ENCODE results near the gene SYNPO.

DNA sequence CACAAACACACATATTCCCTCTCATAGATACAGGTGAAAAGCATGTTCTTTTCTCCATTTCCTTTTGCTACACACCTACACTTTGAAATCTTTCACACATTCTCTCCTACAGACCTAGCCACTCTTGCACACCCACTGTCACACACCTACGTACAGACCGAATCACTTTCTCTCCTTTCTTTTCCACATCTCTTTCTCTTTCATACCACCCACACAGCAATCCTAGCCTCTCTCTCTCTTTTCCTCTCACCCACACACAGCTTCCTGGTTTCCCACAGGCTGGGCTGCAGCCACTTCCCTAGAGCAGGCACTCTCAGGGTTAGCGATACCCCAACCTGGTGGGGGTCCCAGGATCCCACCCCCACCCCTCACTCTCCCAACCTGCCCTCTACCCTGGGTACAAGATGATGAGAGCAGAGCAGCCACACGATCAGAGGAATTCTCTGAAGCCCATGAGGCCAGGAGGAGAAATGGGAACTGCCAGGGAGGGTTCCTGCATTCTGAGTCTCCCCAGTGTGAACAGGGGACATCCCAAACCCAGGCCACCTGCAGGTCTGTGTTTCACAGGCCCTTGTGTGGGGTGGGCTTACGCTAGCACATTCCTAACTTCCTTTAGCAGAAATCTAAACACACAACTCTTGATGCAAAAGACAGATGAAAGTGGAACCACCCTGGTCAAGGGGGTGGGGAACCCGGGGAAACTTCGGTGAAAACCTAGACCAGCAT is 17.1 kb upstream of the SYNPO start:
- TF ChIP-seq, protein P1, sequence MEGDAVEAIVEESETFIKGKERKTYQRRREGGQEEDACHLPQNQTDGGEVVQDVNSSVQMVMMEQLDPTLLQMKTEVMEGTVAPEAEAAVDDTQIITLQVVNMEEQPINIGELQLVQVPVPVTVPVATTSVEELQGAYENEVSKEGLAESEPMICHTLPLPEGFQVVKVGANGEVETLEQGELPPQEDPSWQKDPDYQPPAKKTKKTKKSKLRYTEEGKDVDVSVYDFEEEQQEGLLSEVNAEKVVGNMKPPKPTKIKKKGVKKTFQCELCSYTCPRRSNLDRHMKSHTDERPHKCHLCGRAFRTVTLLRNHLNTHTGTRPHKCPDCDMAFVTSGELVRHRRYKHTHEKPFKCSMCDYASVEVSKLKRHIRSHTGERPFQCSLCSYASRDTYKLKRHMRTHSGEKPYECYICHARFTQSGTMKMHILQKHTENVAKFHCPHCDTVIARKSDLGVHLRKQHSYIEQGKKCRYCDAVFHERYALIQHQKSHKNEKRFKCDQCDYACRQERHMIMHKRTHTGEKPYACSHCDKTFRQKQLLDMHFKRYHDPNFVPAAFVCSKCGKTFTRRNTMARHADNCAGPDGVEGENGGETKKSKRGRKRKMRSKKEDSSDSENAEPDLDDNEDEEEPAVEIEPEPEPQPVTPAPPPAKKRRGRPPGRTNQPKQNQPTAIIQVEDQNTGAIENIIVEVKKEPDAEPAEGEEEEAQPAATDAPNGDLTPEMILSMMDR (IDR thresholded peaks at IDR 0.05; ENCODE audit: low read length): no peak
- no peak for TF ChIP-seq EZH2 (IDR thresholded peaks at IDR 0.05; ENCODE audit: borderline replicate concordance, low read length)

All from OCI-LY1 (cell line).